GM21619 (cell line): ENCODE results near the gene JAKMIP1.

Source experiments
- ATAC-seq: cut with Tn5 transposase; IDR thresholded peaks from one replicate; pipeline ENCODE4 v1.9.1; 2021; ENCODE audit not compliant: unreplicated experiment

The JAKMIP1 gene

DNA sequence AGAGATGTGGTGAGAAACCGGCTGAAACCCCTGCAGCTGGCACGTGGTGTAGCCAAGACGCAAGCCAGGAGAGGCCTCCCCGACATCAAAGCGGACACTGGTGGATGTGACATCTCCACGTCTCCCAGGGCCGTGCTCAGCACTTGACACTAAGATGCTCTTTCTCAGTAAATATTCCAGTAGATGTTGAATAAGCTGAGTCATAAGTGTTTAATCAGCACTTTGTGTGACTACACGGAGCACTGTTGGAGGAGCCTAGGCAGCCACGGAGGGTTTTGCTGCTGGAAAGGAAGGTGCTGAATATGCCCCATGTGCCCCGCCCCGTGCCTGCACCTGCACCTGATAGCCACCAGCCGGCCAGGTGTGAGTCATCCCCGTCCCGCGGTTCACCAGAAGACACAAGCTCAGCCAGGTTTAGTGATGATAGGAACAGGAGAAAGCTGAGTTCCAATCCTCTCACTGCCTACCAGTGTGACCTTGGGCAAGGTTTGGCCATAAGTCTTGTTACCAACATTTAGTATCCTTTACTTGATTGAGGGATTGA, 153.1 kb downstream of the JAKMIP1 start:
- ATAC-seq = no peak

DNA sequence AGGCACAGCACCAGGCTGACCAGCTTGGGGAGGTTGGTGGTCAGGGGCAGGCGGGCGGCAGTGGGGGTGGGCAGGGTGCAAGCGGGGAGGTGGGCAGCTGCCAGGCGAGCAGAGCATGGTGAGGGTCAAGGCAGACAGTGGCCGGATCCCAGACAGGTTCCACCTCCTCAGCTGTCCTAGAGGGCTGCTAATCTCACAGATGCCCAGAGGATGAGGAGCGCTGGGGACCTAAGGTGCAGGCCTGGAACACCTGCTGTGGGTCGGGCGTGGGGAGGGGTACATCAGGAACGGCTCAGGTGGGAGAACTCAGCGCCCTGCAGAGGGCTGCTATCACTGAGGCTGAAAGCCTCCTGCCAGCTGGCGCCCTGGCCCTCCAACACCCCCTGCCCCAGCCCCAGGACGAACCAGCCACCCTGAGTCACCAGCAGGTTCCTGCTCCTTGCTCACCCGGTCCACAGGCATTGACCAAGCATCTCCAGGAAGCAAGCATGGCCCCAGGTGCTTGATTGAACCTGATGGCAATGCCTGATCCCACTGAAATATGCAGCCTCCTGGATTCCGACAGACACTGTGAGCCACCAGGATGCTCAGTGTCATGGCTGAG, 153.7 kb downstream of the JAKMIP1 start:
- no peak for ATAC-seq

DNA sequence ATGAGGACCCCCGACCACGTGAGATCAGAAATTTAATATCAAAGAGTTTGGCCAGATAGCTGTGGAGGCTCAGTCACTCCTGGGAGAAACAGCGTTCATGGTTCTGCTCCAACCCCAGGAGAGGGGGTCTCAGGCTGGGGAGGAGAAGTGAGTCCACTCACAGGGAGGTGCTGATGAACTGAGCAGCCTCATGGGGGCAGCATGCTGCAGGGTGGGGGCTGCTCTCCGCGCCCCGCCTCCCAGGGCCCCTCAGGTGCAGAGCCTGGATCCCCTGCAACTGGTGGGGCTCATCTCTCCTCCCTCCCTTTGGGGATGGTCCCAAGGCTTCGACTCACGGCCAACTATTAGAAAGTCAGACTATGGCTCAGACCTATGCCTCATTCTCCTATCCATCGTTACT, 155.5 kb downstream of the JAKMIP1 start:
- ATAC-seq = no peak

DNA sequence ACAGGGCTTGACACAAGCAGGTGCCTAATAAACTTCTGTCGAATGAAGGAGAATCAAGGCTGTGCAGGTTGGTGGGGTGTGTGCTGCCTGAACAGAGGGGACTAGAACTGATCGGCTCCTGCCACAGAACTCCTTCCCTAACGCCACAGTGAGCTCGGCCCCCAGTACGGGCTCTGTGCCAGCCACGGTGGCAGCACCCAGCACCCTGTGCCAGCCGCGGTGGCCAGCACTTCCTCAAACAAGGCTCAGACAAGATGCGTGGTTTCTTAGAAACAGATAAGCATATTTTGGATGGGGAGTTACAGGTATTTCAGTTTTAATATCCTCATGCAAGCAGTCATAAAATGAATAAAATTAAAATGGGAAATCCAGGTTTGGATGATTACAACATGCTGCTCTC, 156.1 kb downstream of the JAKMIP1 start:
- no peak for ATAC-seq

DNA sequence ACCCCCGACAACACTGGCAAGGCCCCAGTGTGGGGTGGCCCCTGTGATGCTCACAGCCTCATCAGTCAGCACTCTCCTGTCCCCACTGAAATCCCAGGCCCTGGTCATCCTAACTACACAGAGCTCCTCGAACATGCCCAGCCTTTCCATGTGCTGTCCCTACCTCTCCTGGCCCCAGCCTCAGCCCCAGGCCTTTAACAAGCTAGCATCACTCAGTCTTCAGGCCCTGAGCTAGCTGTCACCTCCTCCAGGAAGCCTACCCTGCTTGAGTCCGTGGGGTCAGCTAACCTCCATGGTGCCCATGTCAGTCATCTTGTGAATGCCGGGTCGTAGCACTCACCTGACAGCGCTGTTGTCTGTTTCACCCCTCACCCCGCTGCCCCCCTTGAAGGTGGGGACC, 156.5 kb downstream of the JAKMIP1 start:
- ATAC-seq = no peak

DNA sequence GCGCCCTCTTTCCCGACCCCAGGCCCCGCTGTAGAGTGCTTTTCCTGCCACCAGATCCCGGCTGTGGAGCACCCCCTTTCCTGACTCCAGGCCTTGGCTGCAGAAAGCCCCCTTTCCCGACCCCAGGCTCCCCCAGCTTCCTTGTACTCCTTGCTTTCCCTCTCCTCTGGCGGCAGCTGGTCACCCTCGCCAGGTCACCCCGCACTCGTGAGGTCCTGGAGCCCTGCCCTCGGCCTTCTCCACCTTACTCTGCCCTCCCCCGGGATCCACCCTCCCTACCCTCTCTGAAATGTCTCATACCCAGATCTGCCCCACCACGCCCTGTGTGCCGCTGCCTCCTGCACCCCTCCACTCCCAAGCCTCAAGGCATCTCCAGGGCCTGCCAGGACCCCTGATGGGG, 157.2 kb downstream of the JAKMIP1 start:
- ATAC-seq = no peak

DNA sequence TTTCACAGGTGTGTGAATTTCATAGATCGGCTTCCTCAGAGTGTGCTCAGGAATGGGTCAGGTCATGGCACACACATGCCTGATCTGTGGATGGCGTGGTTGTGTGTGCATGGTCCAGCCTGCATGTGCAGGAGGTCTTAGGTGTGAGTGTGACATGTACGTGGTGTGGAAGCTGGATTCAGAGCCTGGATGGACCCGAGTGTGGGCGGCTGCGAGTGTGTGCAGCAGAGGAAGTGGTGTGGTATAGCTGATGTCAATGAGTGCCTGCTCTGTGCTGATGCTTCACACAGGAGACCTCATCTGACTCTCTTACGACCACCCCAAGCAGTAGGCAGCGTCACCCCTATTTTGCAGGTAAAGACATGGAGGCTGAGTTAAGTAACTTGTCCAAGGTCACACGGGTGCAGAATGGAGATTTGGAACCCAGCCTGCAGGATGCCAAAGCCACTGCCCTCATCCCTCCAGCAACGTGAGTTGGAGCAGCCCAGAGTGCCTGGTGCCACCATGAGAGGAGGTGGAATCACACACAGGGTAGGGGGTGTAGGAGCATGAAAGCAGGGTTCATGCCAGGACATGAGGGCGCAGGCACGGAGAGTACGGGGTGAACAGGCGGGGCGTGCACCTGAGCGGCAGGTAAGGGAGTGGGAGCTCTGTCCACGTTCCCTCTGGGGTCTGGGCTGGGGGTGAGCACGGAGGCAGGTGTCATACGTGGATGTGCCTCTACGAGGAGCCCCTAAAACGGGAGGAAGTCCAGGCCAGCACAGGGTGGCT, 157.9 kb downstream of the JAKMIP1 start:
- no peak for ATAC-seq

DNA sequence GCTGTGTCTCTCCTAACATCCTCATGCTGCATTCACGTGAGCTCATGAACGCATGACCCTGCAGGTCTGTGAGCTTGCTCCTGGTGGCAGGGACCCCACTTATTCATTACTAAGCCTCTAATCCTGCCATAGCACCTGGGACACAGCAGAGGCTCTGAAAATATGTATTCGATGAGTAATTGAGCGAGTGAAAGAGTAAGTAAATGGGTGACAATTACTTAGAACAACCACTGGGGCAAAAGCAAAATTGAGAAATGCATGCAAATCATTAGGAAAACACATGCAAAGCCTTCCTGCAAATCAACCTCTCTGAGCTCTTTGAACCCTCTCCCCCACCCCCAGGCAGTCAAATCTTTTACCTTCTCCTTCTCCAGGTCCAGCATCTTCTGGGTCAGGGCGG, 158.5 kb downstream of the JAKMIP1 start:
- ATAC-seq = no peak

DNA sequence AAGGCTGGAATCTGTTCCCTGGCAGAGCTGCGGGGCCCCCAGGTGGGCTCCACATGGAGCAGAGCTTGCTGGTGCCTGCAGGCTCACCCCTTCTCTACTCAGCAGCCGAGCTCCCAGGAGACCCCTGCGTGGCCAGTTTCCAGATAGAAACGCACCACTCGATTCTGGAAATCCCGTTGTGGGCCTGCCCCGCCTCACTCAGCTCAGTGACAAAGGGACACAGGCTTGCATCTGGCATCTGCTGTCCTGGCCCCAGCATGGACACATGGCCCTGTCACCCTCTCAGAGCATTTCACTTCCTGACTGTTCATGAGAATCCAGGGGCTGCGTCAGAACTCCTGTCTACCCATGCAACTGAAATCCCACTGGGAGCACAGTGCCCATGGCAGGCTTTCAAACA, 161.6 kb downstream of the JAKMIP1 start:
- no peak for ATAC-seq

DNA sequence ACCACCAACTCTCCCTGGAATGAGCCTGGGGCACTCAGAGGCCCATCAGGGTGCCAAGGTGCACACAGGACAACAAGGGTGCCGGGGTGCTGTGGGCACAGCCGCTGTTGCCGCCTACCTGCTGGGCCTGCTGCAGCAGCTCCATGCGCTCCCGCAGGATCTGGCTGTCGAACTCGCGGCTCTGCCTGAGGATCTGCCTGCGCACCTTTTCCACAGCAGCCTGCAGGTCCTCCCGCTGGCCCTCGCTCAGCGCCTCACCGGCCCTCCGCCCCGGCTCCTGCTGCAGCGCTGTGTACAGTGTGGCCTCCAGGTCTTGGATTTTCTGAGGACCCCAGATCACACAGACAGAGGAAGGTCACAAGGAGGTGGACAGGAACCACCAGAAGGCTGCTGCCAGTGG, 164.6 kb downstream of the JAKMIP1 start:
- ATAC-seq = no peak

DNA sequence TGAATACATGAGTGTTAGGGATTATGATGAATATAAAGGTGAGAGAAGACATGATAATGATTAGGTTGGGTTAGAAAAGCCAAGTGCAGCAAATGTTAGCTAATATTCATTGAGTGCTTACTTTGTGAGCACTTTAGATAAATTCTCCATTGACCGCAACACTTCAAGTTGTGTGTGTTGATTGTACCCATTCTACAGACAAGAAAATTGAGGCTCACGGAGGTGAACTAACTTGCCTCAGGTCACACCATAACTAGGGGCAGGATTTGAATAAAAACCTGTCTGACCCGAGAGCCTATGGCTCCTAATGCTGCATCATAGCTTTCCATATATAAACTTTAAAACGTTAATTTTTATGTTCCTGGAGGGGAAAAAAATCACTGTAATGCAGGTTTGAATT, 167.0 kb downstream of the JAKMIP1 start:
- no peak for ATAC-seq

DNA sequence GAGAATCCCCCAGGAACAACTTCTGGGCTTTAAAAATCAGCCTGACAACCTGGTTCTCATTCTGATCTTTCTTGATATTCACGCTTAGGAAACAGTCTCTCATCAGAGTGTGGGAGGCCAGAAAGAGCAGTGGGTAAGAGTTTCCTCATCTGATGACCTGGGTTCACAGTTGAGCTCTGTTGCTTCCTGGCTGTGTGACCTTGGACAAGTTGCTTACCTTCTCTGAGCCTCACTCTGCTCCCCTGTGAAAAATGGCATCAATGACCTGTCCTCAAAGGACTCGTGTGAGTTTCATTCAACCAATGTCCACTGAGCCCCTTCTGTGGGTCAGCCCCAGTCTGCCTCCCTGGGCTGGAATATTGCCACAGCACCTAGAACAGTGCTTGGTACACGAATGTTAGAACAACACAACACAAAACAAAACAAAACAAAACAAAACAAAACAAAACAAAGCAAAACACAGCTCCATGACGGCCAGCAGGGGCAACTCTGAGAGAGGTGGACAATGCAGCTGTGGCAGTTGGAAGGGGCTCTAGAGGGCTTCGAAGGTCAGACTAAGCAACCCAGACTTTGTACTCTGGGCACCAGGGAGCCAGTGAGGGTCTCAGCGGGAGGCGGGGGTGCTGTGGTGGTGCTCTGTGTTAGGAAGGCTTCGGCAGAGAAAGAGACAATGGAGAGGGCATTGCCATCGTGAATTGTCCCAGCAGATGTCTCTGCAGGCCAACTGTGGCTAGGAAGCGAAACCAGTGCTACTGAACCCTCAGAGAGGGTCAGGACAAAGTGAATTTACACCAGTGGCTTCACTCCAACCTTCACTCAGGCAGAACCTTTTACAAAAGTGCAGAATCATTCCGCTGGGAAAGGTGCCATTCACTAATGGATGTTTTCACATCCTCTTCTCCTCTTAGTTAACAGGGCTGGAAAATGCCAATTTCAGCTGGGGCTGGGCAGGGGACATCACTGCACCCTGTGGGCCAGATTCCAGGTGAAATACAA, 167.8 kb downstream of the JAKMIP1 start:
- no peak for ATAC-seq

DNA sequence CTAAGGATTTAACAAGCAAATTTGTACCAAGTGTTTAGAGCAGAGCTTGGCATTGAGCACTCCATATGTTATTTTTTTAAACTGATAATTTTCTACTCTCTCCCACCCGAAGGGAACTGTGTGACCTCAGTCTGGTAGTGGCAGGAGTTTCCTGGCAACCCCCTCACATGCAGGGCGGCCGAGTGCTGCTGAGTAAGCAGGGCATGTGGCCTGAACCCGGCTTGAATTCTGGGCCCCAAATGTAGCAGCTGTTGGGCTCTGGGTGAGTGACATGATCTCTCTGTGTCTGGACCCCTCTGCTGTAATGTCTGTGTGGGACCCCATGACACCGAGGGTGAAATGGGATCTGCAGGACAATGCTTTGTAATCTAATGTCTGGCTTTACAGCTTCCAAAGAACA, 168.5 kb downstream of the JAKMIP1 start:
- ATAC-seq = no peak

DNA sequence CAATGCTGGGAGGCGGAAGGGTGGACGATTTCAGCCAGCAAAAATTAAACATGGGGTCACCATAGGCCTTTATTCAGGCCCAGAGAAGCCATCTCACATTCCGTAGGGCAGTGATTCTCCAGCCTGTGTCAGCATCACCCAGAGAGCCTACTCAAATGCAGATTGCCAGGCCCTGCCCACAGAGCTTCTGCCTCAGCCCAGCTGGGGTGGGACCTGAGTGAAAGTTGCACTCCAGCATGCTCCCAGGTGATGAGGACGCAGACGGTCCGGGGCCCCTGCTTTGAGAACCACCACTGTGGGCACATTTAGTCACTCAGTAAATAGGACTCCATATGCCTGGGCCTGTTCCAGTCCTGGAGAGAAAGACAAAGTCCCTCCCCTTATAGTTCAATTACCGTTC, 169.7 kb downstream of the JAKMIP1 start:
- no peak for ATAC-seq

DNA sequence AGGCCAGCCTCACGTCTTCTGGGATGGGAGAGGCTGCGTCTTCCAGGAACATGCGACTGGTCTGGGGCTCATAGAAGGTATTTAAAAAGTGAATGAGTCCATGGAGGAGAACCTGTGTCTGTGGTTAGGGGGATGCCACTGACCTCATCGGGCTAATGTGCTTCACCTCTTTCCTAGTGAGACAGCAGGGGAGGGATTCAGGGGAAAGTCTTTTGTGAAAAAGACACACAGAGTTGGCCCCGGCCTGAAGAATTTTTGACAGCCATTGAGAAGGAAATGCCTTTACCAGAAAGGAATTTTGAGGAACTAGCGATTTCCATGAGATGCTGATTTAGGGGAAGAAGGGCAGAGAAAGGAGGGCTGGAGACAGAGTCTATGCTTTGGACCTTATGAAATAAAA, 171.1 kb downstream of the JAKMIP1 start:
- ATAC-seq = no peak

DNA sequence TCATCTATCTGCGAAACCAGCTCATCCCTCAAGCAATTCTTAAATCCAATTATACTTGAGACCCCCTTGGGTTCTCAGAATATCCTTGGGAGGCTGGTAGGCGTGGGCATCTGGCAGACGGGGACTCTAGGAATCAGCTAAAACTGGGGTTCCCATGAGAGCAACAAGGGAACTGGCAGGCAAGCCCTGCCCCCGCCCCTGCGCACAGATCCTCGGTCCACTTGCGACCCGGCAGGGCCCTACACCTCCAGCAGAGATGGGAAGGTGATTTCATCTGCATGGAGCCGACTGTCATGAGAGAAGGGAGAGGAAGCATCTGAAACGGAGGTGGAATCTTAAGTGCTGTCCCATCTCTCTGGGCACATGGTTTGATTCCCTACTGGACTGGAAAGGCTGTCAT, 172.2 kb downstream of the JAKMIP1 start:
- no peak for ATAC-seq

DNA sequence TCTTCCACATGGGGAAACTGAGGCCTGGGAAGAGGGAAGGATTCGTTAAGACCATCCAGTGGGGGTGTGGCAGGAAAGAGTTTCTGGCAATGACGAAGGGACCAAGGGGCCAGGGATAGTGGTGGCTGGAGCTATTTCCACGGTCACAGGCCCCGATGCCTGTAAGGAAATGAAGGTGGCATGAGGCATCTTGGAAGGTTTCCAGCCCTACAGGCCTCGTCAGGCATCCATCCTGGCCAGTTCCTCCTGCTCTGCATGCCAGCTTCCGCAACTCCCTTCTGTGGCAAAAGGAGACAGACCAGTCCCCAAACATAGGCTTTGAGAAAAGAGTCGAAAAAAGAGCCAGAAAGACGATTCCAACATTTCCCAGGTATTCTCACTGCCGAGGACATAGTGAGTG, 173.0 kb downstream of the JAKMIP1 start:
- ATAC-seq = no peak

DNA sequence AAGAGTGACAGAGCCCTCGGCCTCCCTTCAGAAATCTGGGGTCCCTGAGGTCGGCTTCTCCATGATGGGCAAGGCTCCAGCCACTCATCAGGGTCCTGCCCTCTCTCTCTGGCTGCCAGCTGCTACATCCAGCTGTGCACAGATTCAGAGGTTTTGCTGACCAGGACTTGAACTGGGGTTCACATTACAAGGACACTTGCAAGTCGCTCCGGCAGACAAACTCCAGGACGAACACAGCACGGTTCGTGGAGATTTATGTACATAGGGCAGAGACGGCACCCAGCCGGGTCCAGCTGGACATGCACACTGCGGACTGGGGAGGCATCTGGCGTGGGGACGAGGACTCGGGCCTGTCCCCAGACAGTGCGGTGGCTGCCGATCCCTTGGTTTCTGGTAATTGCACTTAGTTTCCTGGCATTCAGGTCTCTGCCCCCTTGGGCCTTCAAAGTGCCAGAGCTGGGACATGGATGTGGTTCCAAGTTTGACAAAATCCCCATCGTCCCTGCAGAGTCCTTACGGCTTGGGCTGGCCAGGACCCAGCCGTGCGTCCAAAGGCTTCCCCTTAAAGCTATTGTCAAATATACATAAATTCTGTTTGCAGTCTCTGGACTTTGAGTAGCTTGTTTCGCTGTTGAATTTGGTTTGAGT, 175.9 kb downstream of the JAKMIP1 start:
- no peak for ATAC-seq

DNA sequence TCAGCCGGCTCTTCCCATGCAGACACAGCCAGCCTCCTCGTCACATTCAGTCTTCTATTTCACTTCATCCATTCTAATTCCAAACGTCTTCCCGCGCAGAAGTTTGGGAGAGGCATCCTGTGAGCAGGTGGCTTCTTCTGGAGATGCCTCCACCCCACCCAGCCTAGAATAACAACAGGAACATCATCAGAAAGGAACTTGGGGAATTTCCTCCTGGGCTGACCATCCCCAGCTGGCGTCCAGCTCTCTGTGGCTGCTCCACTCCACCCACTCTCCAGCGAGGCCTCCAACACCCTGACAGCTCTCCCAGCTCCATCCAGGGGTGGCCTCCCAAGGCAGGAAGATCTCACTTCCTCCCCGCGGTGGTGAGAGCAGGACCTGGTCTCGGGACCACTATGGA, 176.6 kb downstream of the JAKMIP1 start:
- ATAC-seq = no peak

DNA sequence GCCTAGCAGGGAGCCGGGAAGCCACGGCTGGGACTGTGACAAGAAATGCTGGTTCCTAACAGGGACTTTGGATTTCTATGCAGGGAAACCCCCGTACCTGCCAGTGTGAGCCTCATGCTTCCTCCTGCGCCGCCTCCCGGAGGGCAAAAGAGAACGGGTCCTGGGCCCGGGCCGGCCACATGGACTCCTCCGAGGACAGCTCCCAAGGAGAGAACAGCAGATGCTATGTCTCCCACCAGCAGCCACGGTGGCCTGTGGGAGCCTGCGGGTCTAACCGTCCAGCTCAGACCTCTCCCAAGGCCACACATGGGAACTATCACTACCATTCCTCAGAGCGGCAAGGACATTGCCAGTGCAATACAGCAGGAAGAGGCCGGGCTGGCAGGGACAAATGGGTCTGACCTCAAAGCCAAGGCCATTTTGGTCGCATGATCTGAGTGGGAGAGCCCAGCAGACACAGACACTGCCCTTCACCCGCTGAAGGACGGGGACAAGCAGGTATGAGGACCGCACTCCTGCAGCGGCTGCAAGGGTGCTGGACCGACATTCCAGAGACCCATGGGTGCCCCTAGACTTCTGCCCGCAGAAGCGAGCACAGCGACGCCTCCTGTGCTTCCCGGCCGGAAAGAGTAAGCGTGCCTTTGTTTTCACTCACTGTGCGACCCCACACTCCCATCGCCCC, 177.6 kb downstream of the JAKMIP1 start:
- no peak for ATAC-seq
